Fibroblast of skin of abdomen (primary cell): ENCODE data around the gene DMD.

Experiments
- DNase-seq: peaks from one replicate; pipeline ENCODE4 v3.0.0-alpha.2; 2013

Gene DMD

DNA sequence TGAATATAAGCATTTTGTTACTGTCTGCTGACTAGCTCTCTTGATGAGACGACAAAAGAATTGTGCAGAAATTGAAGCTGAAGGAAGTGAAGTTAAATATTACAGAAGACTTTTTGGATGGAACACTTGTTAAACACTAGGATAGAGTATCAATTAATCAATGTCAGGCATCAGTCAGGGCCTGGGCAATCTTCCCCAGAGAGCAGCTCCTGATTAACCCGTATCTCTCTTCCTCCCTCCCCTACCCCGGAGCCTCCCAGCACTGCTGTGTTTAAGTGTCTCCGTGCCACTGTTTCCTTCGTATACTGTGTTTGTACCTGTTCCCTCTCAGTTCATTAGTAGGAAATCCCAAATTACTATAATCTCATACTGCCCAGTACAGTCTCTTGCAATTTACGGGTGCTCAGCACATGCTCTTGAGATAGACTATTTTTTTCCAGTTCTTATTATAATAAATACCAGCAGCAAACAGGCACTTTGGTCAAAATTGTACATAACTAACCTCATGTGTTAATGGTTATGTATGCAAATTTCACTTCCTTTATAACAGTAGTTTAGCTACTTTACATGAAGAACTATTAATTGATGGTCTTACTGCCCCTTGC lies 1373.8 kb downstream of the DMD start:
- DNase-seq = no peak

DNA sequence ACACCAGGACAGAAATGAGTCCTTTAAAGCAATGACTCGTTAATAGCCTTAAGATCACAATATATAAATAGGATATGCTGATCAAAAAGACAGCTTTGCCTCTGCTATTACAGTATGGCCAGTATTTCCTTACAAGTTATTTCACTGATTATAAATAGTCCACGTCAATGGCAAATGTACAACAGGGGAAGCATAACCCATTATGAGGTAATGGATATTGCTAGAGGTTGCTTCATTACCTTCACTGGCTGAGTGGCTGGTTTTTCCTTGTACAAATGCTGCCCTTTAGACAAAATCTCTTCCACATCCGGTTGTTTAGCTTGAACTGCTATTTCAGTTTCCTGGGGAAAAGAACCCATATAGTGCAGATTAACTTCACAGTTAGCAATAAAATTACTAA lies 1374.9 kb downstream of the DMD start:
- no peak for DNase-seq

- no peak for DNase-seq
These were observed 1379.1 kb downstream of the DMD start for GRCh38 chrX:31832263-31832662.

DNA sequence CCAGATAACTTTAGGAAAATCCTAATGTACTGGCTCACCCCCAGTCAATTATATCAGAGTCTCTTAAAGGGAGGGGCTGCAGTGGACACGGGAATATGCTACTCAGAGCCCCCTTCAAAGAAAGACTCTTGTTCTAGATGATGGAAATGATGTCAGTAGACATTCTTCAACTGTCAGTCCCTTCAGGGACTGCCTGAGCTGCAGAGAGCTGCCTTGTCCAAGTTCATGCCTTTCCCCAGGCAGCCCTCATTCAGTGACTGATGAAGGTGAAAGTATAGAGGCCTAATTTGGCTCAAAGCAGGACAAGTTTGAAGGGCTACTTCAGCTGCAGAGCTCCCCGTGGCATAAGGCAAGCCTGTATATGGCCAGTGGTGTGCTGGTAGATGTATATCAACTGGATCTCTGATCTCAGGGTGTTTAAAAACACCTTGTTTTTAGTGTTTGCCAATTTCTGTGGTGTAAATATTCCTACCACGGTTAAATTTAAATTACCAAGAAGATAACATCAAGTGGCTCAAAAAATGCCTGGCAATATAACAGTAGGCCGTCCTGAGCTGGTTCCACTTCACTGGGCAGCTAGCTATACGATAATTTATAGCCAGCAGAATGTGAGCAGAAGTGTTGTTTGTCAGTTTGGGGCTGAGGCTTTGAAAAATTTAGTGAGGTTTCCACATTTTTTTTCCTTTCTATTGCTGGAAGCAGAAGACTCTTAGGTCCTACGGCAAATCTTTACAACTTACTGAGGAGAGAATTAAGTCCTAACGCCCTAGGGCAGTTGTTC lies 1390.7 kb downstream of the DMD start:
- DNase-seq = no peak

- no peak for DNase-seq
These were observed 1391.9 kb downstream of the DMD start for GRCh38 chrX:31819455-31819854.

DNA sequence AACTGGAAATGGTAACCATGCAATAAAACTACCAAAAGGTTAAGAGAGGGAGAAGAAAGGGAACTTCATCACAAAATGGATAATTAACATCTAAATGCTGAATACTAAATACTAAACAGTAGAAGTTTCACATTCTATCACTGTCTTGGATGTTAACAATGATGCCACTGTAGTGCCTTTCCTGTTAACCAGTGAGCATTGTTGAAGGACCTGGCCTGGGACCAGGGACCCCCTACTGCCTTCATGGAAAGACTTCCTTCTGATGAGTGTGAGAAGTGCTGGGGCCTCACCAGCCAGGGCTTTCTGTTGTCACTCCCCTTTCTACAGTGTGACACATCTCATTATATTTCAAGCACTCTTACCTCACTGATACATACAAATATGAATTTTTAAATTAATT lies 1400.2 kb downstream of the DMD start:
- DNase-seq = no peak

- DNase-seq = no peak
These were observed 1403.0 kb downstream of the DMD start for GRCh38 chrX:31808357-31808756.

- DNase-seq = no peak
These were observed 1404.2 kb downstream of the DMD start for GRCh38 chrX:31807165-31807564.

- no peak for DNase-seq
These were observed 1405.6 kb downstream of the DMD start for GRCh38 chrX:31805781-31806180.

DNA sequence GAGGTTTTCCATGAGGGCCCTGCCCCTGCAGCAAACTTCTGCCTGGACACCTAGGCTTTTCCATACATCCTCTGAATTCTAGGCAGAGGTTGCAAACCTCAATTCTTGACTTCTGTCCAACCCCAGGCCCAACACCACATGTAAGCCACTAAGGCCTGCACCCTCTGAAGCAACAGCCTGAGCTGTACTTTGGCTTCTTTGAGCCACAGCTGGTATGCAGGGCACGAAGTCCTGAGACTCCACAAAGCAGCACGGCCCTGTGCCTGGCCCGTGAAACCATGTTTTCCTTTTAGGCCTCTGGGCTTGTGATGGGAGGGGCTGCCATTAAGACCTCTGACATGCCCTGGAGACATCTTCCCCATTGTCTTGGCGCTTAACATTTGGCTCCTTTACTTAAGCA lies 1411.1 kb downstream of the DMD start:
- DNase-seq = no peak

DNA sequence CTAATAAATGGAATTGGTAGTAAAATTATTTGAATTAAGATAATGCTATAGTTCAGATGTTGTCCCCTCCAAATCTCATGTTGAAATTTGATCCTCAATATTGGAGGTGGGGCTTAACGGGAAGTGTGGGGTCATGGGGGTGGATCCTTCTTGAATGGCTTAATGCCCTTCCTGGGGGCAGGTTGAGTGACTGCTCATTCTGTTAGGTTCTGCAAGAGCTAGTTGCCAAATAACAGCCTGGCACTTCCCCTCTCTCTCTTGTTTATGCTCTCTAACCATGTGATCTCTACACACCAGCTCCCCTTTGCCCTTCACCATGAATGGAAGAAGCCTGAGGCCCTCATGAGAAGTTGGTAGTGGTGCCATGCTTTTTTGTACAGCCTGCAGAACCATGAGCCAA lies 1414.7 kb downstream of the DMD start:
- no peak for DNase-seq

DNA sequence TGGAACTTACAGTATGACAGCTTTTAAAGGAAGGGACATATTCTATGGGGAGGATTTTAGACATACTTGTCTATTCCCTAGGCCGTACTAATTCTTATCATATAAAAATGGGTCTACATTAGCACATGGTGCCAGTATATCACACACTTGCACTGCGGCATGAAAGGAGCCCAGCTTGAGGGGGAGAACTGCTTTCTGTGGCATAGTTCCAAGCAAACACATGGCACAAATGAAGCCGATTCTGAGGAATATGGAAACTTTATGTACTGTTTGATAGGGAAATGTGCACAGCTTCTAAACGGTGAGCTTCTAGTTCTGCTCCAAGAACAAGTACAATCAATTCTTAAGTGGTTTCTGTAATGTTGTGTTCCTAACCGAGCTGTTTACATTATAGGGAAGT lies 1463.9 kb downstream of the DMD start:
- DNase-seq = no peak

- no peak for DNase-seq
These were observed 1468.3 kb downstream of the DMD start for GRCh38 chrX:31743004-31743403.

- no peak for DNase-seq
These were observed 1493.9 kb downstream of the DMD start for GRCh38 chrX:31717474-31717873.

DNA sequence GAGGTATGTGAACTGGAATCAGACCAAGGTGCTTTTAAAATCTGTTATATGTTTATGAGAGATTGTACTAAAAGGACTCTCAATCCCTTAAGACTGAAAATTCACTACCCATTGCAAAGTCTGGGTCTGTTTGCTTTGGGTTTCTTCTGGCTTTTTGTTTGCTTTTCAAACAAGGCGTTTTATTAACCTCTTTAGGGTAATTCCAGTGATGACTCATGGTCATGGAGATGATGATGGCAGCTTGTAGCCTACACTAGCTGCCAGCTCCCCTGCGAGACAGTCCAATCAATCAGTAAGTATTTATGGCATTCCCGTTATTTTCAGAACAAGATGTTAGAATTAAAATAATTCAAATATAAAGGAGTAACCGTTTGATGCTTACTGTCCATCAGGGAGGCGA lies 1495.7 kb downstream of the DMD start:
- DNase-seq = no peak

DNA sequence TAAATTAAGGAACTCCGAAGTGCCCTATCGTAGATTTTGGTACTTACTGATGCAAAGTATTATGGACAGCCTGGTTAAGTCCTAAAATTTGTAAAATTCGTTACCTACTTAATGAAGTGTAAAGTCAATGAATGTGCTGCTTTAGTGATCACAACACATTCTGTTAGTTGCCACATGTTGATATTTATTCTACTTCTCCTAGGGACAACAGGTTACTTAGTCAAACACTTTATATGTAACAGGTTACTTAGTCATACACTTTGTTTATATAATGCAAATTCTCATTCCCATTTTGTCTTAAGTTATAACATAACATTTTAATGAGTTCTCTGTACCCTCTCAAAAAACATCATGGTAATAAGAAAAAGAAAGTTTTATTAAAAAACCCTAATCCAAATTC lies 1496.6 kb downstream of the DMD start:
- DNase-seq = no peak

GRCh38 chrX:31713120-31713519 lies 1498.2 kb downstream of the DMD start:
- DNase-seq = no peak

DNA sequence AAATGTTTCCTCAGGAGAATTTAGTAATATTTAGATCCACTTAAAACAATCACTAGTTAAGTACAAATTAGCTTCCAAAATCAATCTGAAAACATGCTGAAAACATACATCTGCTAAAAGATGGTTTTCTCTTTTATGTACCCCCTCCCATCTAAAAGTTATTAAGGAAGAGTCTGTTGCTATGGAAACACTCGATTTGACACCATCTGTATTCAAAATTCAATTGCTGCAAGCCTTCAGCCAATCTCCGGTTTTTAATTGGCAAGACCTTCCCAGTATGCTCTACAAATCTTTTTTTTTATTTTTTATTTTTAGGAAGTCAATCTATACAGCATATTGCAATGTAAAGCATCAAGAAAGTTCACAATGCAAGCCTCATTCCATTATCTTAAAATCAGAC lies 1500.2 kb downstream of the DMD start:
- no peak for DNase-seq

DNA sequence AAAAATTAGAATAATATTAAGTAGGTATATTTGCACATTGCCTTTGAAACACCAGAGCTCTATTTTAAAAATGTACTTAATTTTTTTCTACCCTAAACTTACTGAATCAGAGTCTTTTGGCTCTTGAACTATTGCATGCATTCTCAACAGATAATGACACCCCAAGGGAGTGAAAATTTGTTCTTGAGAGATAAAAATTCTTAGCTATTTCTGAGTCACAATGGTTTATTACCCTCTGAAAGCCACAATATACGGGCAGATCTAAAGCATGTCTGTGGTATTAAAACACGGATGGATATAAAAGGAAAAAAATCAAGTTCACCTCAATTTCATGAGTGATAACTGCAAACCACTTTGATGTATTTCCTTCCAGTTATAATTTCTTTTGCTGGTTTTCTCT lies 1503.2 kb downstream of the DMD start:
- DNase-seq = peak; percentile 36

GRCh38 chrX:31706466-31706865 lies 1504.9 kb downstream of the DMD start:
- DNase-seq = peak; percentile 29

DNA sequence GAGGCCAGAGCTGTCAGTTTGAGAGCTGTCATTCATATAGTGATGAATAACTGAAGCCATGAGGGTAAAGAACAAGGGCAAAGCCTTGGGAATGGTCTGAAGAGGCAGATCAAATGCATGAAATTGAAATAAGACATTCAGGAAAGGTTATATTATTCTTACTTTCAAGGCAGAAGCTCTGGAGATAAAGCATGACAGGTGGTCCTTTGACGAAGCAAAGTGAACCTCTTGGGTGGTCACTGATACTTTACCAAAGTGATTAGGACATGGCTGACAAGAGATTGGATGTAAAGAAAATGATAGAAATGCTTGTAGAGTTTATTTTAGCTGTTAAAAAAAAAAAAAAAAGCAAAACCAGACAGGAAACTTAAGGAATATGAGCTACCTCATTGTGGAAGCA lies 1505.5 kb downstream of the DMD start:
- no peak for DNase-seq

GRCh38 chrX:31704938-31705337 lies 1506.4 kb downstream of the DMD start:
- no peak for DNase-seq

GRCh38 chrX:31702222-31702621 lies 1509.1 kb downstream of the DMD start:
- DNase-seq = peak; percentile 40

- no peak for DNase-seq
These were observed 1513.9 kb downstream of the DMD start for GRCh38 chrX:31697294-31697916.
